Cardiac muscle cell (in vitro differentiated cells and primary cell): ENCODE data around the gene SLC24A3. TPM values are rescaled to one million over a fixed set of nuclear protein-coding genes. Genes with fewer than 3 reads are reported as not detected.
A peak's percentile ranks its signal among the peaks of the same experiment; 100 is the strongest.

ENCODE experiments used
- DNase-seq, 2 donors: peaks; one replicate each; pipeline versions ENCODE4 v3.0.0 to v3.0.0-alpha.2; 2010 to 2017; ENCODE audit warnings: low read depth in 1 of 2, low spot score in 1 of 2
- H3K27ac ChIP-seq: fragments of 200-600 bp; sonication (generic); 2 replicates; pipeline ENCODE4 v1.5.1; 2016
- H3K27me3 ChIP-seq: fragments of 200-600 bp; sonication (generic); 2 replicates; pipeline ENCODE4 v1.6.0; 2016; ENCODE audit warnings: control low read depth
- H3K36me3 ChIP-seq: fragments of 200-600 bp; sonication (generic); 2 replicates; pipeline ENCODE4 v1.5.1; 2016; ENCODE audit warnings: control low read depth
- H3K4me1 ChIP-seq: fragments of 200-600 bp; sonication (generic); 2 replicates; pipeline ENCODE4 v1.8.1; 2017; ENCODE audit warnings: low read depth, mild to moderate bottlenecking, mixed run types
- H3K4me3 ChIP-seq: fragments of 200-600 bp; sonication (generic); 2 replicates; pipeline ENCODE4 v1.5.1; 2016; ENCODE audit warnings: mild to moderate bottlenecking
- H3K9me3 ChIP-seq: fragments of 200-600 bp; sonication (generic); 2 replicates; pipeline ENCODE4 v1.5.1; 2017; ENCODE audit warnings: low read depth, mild to moderate bottlenecking, control low read depth
- polyA plus RNA-seq: library from polyadenylated mRNA; unstranded; fragments of >200 nt; fragmentation: Nextera tagmentation; extraction: Ambion mirVana; gene quantifications from 2 replicates; pipeline ENCODE4 v1.2.1, GENCODE V29; 2016
- total RNA-seq: library from RNA; depleted of rRNA; stranded (reverse); fragments of >200 nt; gene quantifications from 2 replicates; pipeline ENCODE4 v1.2.3, GENCODE V29; 2016
- TF ChIP-seq, protein P1 (sequence below): IDR thresholded peaks from 2 replicates; pipeline ENCODE4 v1.5.1; 2012; ENCODE audit warnings: low read depth, mild to moderate bottlenecking, low read length

Gene SLC24A3
- total and polyA plus RNA-seq, 2 experiments from 2014 or later, result 1.6 to 1.7 TPM

DNA sequence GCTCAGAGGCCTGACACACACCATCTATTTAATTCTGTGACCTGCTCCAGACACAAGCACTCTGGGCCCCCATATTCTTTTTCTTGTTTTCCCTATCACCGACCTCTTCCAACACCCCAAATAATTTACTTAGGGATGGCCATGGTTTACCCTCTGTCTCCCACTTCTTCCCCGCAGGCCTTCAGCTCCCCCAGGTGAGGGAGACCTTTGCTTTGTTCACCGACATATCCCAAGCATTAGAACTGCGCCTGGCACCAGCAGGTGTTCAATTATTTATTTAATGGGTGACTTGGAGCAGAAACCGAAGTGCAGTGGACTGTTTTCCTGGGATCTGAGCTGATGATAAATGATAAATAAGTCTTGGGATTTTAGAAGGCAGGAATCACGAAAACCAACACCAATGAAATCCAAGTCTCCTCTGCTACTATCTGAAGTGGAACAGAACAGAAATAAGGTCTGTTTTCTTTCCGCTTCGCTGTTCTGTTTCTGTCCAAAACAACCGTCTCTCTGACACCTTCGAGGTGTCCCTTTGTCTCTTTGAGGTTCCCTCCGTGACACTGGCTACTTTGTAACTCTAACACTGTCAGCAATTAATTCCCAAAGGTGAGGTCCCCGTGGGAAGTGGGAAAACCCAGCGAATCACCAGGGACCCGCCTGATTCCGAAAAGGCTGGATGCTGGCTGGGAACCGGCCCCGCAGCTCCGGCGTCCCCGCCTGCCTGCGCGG is 544.5 kb downstream of the SLC24A3 start:
- H3K9me3 ChIP-seq, result no peaks in the 10 kb centered on the region
- H3K27me3 ChIP-seq, result no peaks in the 10 kb centered on the region
- TF ChIP-seq, protein P1, sequence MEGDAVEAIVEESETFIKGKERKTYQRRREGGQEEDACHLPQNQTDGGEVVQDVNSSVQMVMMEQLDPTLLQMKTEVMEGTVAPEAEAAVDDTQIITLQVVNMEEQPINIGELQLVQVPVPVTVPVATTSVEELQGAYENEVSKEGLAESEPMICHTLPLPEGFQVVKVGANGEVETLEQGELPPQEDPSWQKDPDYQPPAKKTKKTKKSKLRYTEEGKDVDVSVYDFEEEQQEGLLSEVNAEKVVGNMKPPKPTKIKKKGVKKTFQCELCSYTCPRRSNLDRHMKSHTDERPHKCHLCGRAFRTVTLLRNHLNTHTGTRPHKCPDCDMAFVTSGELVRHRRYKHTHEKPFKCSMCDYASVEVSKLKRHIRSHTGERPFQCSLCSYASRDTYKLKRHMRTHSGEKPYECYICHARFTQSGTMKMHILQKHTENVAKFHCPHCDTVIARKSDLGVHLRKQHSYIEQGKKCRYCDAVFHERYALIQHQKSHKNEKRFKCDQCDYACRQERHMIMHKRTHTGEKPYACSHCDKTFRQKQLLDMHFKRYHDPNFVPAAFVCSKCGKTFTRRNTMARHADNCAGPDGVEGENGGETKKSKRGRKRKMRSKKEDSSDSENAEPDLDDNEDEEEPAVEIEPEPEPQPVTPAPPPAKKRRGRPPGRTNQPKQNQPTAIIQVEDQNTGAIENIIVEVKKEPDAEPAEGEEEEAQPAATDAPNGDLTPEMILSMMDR, result no peak
- peak overlapping the region; percentile 75 for H3K4me3 ChIP-seq
- no peaks in the 10 kb centered on the region for H3K36me3 ChIP-seq
- H3K4me1 ChIP-seq, result peaks cover 34% of the 10 kb centered on the region
- peak overlapping the region; percentile 95 for H3K27ac ChIP-seq
- DNase-seq, result no peak

DNA sequence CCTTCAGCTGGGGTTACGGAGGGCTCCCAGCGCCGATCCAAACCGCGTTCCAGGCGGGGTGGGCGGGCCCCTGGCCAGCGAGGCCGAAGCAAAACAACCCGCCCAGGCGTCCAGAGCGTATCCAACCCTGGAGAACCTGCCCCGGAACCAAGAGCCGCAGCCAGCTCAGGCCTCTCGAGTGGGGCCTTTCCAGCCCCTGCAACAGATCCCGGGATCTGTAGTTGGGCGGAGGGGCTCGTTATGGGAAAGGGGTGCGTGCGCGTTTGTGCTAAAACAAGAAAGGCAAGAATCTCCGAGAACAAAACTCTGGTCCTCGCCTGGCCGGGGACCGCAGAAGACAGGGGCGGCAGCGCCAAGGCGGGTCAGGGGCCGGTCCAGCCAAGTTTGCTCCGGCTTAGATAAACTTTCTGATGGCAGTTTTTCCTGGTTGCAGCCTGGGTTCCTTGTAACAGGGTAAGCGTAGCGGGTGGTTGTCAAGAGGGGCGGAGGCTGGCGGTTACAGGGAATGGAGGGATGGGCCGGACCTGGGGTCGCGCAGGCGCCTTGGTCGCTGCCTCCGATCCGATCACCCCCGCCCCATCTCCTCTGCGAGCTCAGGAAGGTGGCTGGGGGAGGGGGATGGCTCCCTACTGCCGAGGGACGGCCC is 545.2 kb downstream of the SLC24A3 start:
- H3K27ac ChIP-seq, result peak overlapping the region; percentile 95

DNA sequence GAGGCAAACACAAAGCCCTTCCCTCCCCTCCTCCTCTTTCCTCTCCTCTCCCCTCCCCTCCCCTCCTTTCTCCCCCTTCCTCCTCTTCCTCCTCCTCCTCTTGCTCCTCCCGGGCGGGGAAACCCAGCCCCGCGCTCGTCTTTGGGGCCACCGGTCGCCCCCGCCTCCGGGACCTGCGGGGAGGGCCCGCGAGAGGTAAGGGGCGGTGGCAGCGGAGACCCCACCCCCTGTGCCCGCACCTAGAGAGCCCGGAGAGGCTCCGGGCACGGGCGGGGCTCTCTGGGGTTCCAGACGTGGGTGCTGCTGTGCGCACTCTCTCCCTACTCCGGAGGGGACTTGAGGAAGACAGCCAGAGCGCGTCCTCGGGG is 545.7 kb downstream of the SLC24A3 start, which contains the start of gene RIN2:
TSS of gene RIN2 (plus strand) at position 126 of the 368 bp plus-strand sequence. CDS start 131,344 bp downstream, outside the sequence.
- H3K27me3 ChIP-seq, result no peaks in the 10 kb centered on the region
- peak within 1 kb of the TSS; percentile 75 for H3K4me3 ChIP-seq
- peak within 1 kb of the TSS; percentile 95 for H3K27ac ChIP-seq
- no peaks in the 10 kb centered on the region for H3K9me3 ChIP-seq
- H3K4me1 ChIP-seq, result peaks cover 40% of the 10 kb centered on the region
- no peak for DNase-seq
- TF ChIP-seq, protein P1, result no peak
- H3K36me3 ChIP-seq, result no peaks in the 10 kb centered on the region

More for the DNA sequence above, 545.2 kb downstream of the SLC24A3 start:
- peak; percentile 97 for DNase-seq
- TF ChIP-seq, protein P1, result no peak
- no peaks in the 10 kb centered on the region for H3K27me3 ChIP-seq
- peaks cover 40% of the 10 kb centered on the region for H3K4me1 ChIP-seq
- no peaks in the 10 kb centered on the region for H3K9me3 ChIP-seq
- H3K4me3 ChIP-seq, result peak overlapping the region; percentile 75
- no peaks in the 10 kb centered on the region for H3K36me3 ChIP-seq

DNA sequence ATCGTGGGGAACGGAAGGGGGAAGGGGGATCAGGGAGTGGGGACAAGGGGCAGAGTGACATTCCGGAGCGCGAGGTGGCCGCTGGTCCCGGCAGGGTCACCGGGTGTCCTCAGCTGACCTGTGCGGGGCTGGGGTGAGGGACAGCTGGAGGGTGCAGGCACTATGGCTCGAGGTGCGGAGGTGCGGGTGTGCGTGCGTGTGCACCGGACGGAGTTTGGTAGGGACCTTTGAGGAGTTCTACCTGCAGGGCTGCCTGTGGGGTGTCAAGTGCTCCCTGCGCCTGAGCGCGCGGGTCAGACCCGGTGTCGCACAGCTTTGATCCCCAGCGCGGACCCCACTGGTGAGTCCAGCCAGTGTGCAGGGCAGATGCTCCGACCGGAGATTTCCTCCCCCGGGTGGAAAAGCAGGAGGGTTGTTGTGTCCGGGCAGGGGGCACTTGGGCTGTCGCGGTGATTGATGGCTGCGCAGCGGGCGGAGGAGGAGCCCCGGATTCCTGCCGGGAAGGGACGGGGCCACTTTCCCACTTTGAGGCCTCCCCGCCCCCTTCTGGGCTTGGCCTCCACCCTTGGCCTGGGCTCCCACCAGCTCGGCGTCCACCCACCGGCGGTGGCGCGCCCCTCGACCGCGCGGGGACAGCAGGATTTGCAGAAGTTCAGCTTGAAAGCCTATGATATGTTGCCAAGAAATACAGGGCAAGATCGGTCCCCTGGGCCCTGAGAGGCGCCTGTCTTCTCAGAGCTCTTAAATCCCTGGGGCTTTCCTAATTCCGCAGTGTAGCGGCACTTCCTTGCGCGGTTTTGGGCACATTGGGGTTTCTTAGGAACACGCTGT is 546.3 kb downstream of the SLC24A3 start:
- Histone ChIP-seq H3K27ac (peak overlapping the region; percentile 95), H3K4me3 (peak overlapping the region; percentile 75), H3K27me3 (no peaks in the 10 kb centered on the region), H3K36me3 (no peaks in the 10 kb centered on the region), H3K9me3 (no peaks in the 10 kb centered on the region), H3K4me1 (peaks cover 40% of the 10 kb centered on the region)
- peak; percentile 49 to 85 for DNase-seq
- TF ChIP-seq, protein P1, result no peak

DNA sequence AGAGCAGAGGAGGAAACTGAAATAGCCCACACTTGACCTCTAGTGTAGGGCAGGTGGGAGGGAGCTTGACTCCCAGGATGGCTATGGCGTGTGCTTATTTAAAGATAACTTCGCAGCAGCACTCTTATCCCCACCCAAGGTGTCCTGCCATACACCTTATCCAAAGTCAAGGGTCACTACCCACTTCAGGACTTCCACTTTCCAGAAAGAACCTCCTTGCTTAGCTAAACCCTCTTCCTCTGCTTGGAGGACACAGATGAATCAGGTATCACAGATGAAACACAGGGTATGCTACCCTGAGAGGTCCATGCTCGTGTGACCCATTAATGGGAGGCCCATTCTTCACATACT is 547.9 kb downstream of the SLC24A3 start:
- peak in 1 of 2 donors; percentile 77 for DNase-seq
- Histone ChIP-seq H3K4me1 (peaks cover 50% of the 10 kb centered on the region), H3K4me3 (no peak overlapping the region), H3K27ac (peak overlapping the region; percentile 95), H3K9me3 (no peaks in the 10 kb centered on the region), H3K36me3 (no peaks in the 10 kb centered on the region), H3K27me3 (no peaks in the 10 kb centered on the region)
- TF ChIP-seq, protein P1, result no peak
